HepG2 (cell line): Measurements from ENCODE around the gene ANKRD40. TPM values are rescaled to one million over a fixed set of nuclear protein-coding genes. Genes with fewer than 3 reads are reported as not detected.

ENCODE experiments used
- IRX3 ChIP-seq: sonication (generic); formaldehyde crosslinking; IDR thresholded peaks from 2 replicates; pipeline ENCODE4 v1.8.1; 2023; ENCODE audit warnings: mild to moderate bottlenecking, low read depth, missing genetic modification reagents, borderline replicate concordance
- JUN ChIP-seq: sonication (generic); formaldehyde crosslinking; IDR thresholded peaks from 2 replicates; pipeline ENCODE4 v1.4.0; 2020; ENCODE audit warnings: mild to moderate bottlenecking, missing genetic modification reagents
- MEIS2 ChIP-seq: sonication (generic); formaldehyde crosslinking; IDR thresholded peaks from 2 replicates; pipeline ENCODE4 v1.9.0; 2021; ENCODE audit warnings: mild to moderate bottlenecking, missing genetic modification reagents
- NBN ChIP-seq: fragments of 450-650 bp; conservative IDR thresholded peaks from 2 replicates; pipeline ENCODE4 v1.6.1; 2017
- NFATC3 ChIP-seq: sonication (generic); formaldehyde crosslinking; IDR thresholded peaks from 2 replicates; pipeline ENCODE4 v1.5.1; 2020; ENCODE audit warnings: mild to moderate bottlenecking, missing genetic modification reagents
- PITX1 ChIP-seq: sonication (generic); formaldehyde crosslinking; IDR thresholded peaks from 2 replicates; pipeline ENCODE4 v1.5.1; 2020; ENCODE audit warnings: mild to moderate bottlenecking, missing genetic modification reagents
- PRDM10 ChIP-seq: sonication (generic); formaldehyde crosslinking; IDR thresholded peaks from 2 replicates; pipeline ENCODE4 v1.4.0; 2020; ENCODE audit warnings: low read depth, missing genetic modification reagents
- SAFB2 ChIP-seq: sonication (generic); formaldehyde crosslinking; IDR thresholded peaks from 2 replicates; pipeline ENCODE4 v1.5.1; 2020; ENCODE audit warnings: missing genetic modification reagents, low read depth, mild to moderate bottlenecking, borderline replicate concordance
- STAT6 ChIP-seq: sonication (generic); formaldehyde crosslinking; IDR thresholded peaks from 2 replicates; pipeline ENCODE4 v1.4.0; 2020; ENCODE audit warnings: missing genetic modification reagents, mild to moderate bottlenecking, borderline replicate concordance
- SYNCRIP ChIP-seq: fragments of 200-400 bp; formaldehyde crosslinking; IDR thresholded peaks from 2 replicates; pipeline ENCODE4 v1.6.1; 2018; ENCODE audit warnings: mild to moderate bottlenecking, low read depth, low read length; ENCODE audit not compliant: insufficient read depth
- TBL1XR1 ChIP-seq: fragments of 150-350 bp; IDR thresholded peaks from 2 replicates; pipeline ENCODE4 v1.6.1; 2014; ENCODE audit warnings: borderline replicate concordance, low read length; ENCODE audit not compliant: partially characterized antibody
- THAP7 ChIP-seq: sonication (generic); formaldehyde crosslinking; IDR thresholded peaks from 2 replicates; pipeline ENCODE4 v1.8.1; 2023; ENCODE audit warnings: mild to moderate bottlenecking, missing genetic modification reagents
- THAP9 ChIP-seq: sonication (generic); formaldehyde crosslinking; IDR thresholded peaks from 2 replicates; pipeline ENCODE4; 2020; ENCODE audit warnings: missing genetic modification reagents, mild to moderate bottlenecking, borderline replicate concordance
- ZNF3 ChIP-seq: IDR thresholded peaks from 2 replicates; pipeline ENCODE4 v1.7.0; 2017; ENCODE audit warnings: inconsistent platforms
- ZNF431 ChIP-seq: sonication (generic); formaldehyde crosslinking; IDR thresholded peaks from 2 replicates; pipeline ENCODE4 v1.9.0; 2022; ENCODE audit warnings: missing genetic modification reagents, low read depth, mild to moderate bottlenecking, borderline replicate concordance
- ZNF441 ChIP-seq: sonication (generic); formaldehyde crosslinking; IDR thresholded peaks from 2 replicates; pipeline ENCODE4 v1.7.0; 2021; ENCODE audit warnings: missing genetic modification reagents, borderline replicate concordance
- ZNF709 ChIP-seq: sonication (generic); formaldehyde crosslinking; IDR thresholded peaks from 2 replicates; pipeline ENCODE4 v1.5.0; 2020; ENCODE audit warnings: mild to moderate bottlenecking, missing genetic modification reagents
- ZSCAN20 ChIP-seq: sonication (generic); formaldehyde crosslinking; IDR thresholded peaks from 2 replicates; pipeline ENCODE4 v1.4.0; 2020; ENCODE audit warnings: missing genetic modification reagents, mild to moderate bottlenecking, borderline replicate concordance
- polyA plus RNA-seq, 8 experiments: library from polyadenylated mRNA; depleted of rRNA in 3 of 8; stranded (reverse) in 7 of 8; unstranded in 1 of 8; fragments of >200 nt; fragmentation: Illumina TruSeq in 4 of 8; extraction: Trizol in 4 of 8; gene quantifications; 2 replicates each; pipeline versions ENCODE4 v1.2.1 to v1.2.3, GENCODE V29; 2011 to 2016; ENCODE audit warnings: low read depth in 4 of 8, missing spikeins in 1 of 8, mixed read lengths in 1 of 8; ENCODE audit not compliant: insufficient read depth in 1 of 8
- total RNA-seq, 5 experiments: library from RNA; depleted of rRNA; stranded (reverse); fragments of >200 nt; fragmentation: Illumina TruSeq; extraction: Trizol; gene quantifications; 2 replicates each; pipeline ENCODE4 v1.2.3, GENCODE V29; 2016; ENCODE audit warnings: low read depth in 1 of 5

Gene ANKRD40
- total and polyA plus RNA-seq, 2 of the 13 experiments (the other 11 are each of a cell fraction or from before 2014, with no cell fraction given) = 35.0 to 46.4 TPM

- peak; percentile 95 for TF ChIP-seq IRX3 (CRISPR knock-in tag)
- TF ChIP-seq MEIS2 (CRISPR knock-in tag) = peak; percentile 62
- TF ChIP-seq TBL1XR1 = peak; percentile 78
- TF ChIP-seq ZNF709 (CRISPR knock-in tag) = peak; percentile 83
- no peak; the same call in none of the 2 replicates for TF ChIP-seq PITX1 (CRISPR knock-in tag)
- TF ChIP-seq ZSCAN20 (CRISPR knock-in tag) = peak; percentile 91
- TF ChIP-seq ZNF3 (CRISPR knock-in tag) = peak; percentile 36
- TF ChIP-seq SAFB2 (CRISPR knock-in tag) = peak; percentile 83
- TF ChIP-seq THAP7 (CRISPR knock-in tag) = peak; percentile 49
- TF ChIP-seq THAP9 (CRISPR knock-in tag) = peak; percentile 99
- peak; percentile 98 for TF ChIP-seq NFATC3 (CRISPR knock-in tag)
- 0 out of 2 replicates have a peak, but pooled peaks have one; percentile 78 for TF ChIP-seq ZNF441
- TF ChIP-seq NBN = no peak
- TF ChIP-seq SYNCRIP = no peak
- TF ChIP-seq JUN (CRISPR knock-in tag) = peak; percentile 29; the same call in 1 of the 2 replicates
- TF ChIP-seq ZNF431 (CRISPR knock-in tag) = peak; percentile 95; the same call in 1 of the 2 replicates
- peak; percentile 70; the same call in 1 of the 2 replicates for TF ChIP-seq PRDM10 (CRISPR knock-in tag)
- peak; percentile 82; the same call in 1 of the 2 replicates for TF ChIP-seq STAT6 (CRISPR knock-in tag)
Measured at GRCh38 chr17:50719144-50719923, 11.6 kb upstream of the ANKRD40 start, which contains the start of gene LUC7L3 (continued).
